ENCODE results near the gene ASTN2.

GRCh38 chr9:116450378-116451139 is 964.3 kb downstream of the ASTN2 start:
- TF ChIP-seq HDAC2 (IDR thresholded peaks at IDR 0.05) (peak; percentile 80; the same call in 1 of the 2 replicates), ZBED1 (IDR thresholded peaks at IDR 0.05) (no peak), ZNF398 (CRISPR knock-in tag; IDR thresholded peaks at IDR 0.05) (no peak)

All from K562 (cell line).